AG09309 (cell line): ENCODE data around the gene FES.

Experiments used
- DNase-seq: peaks from one replicate; pipeline ENCODE4 v3.0.0-alpha.2; 2010; ENCODE audit warnings: low read depth
- H3K4me3 ChIP-seq: 2 replicates; pipeline ENCODE4 v1.5.1; 2011; ENCODE audit warnings: mild to moderate bottlenecking, low read depth, low read length, moderate library complexity; ENCODE audit not compliant: control insufficient read depth
- TF ChIP-seq, protein P1 (sequence below): IDR thresholded peaks from 2 replicates; pipeline ENCODE4 v1.5.1; 2011; ENCODE audit warnings: mild to moderate bottlenecking, low read depth, low read length, inconsistent platforms; ENCODE audit not compliant: insufficient read depth, control insufficient read depth; ENCODE audit errors: missing control alignments

Gene FES

GRCh38 chr15:90879730-90880366, 4.5 kb upstream of the FES start:
- no peak for DNase-seq
- TF ChIP-seq, protein P1, sequence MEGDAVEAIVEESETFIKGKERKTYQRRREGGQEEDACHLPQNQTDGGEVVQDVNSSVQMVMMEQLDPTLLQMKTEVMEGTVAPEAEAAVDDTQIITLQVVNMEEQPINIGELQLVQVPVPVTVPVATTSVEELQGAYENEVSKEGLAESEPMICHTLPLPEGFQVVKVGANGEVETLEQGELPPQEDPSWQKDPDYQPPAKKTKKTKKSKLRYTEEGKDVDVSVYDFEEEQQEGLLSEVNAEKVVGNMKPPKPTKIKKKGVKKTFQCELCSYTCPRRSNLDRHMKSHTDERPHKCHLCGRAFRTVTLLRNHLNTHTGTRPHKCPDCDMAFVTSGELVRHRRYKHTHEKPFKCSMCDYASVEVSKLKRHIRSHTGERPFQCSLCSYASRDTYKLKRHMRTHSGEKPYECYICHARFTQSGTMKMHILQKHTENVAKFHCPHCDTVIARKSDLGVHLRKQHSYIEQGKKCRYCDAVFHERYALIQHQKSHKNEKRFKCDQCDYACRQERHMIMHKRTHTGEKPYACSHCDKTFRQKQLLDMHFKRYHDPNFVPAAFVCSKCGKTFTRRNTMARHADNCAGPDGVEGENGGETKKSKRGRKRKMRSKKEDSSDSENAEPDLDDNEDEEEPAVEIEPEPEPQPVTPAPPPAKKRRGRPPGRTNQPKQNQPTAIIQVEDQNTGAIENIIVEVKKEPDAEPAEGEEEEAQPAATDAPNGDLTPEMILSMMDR: no peak
- H3K4me3 ChIP-seq: no peak overlapping the region

DNA sequence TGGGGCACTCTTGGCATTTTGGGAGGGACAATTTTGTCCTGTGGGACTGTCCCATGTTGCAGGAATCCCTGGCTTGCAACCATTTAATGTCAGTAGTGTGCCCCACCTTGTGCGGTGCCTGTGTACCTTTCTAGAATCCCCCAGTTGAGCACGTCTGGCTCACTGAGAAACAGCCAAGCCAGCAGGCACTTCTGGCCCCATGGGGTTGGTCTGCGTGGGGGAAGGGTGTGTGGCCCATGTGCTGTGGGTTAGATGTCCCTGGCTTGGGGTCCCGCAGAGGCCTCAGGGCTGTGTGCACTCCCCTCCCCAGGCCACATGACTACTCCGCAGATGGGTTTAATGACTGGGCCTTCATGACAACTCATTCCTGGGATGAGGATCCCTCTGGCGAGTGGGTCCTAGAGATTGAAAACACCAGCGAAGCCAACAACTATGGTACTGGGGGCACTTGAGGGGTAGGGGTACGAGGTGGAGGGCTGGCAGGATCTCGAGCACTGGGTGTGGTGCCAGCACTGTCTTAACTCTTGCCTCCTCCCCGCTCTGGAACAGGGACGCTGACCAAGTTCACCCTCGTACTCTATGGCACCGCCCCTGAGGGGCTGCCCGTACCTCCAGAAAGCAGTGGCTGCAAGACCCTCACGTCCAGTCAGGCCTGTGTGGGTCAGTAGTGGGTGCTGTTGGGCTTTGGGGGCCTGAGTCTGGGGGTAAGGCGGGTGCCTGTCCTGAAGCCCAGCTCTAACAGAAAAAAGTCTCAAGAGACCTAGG, 3.7 kb upstream of the FES start:
- no peak for DNase-seq
- no peak overlapping the region for H3K4me3 ChIP-seq
- TF ChIP-seq, protein P1: no peak

GRCh38 chr15:90881181-90881977, 2.9 kb upstream of the FES start:
- H3K4me3 ChIP-seq: no peak overlapping the region
- DNase-seq: no peak
- TF ChIP-seq, protein P1: no peak

GRCh38 chr15:90881978-90882721, 2.2 kb upstream of the FES start:
- no peak overlapping the region for H3K4me3 ChIP-seq
- no peak for DNase-seq
- TF ChIP-seq, protein P1: no peak

DNA sequence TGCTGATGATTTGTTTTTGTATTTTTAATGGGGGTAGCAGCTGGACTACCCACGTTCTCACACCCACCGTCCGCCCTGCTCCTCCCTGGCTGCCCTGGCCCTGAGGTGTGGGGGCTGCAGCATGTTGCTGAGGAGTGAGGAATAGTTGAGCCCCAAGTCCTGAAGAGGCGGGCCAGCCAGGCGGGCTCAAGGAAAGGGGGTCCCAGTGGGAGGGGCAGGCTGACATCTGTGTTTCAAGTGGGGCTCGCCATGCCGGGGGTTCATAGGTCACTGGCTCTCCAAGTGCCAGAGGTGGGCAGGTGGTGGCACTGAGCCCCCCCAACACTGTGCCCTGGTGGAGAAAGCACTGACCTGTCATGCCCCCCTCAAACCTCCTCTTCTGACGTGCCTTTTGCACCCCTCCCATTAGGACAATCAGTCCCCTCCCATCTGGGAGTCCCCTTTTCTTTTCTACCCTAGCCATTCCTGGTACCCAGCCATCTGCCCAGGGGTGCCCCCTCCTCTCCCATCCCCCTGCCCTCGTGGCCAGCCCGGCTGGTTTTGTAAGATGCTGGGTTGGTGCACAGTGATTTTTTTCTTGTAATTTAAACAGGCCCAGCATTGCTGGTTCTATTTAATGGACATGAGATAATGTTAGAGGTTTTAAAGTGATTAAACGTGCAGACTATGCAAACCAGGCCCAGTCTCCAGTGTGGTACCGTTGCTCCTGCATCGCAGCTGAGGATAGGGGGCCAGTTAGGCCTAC, 1.4 kb upstream of the FES start:
- TF ChIP-seq, protein P1: no peak
- H3K4me3 ChIP-seq: no peak overlapping the region
- DNase-seq: no peak
